ENCODE data around the gene OSR1.

DNA sequence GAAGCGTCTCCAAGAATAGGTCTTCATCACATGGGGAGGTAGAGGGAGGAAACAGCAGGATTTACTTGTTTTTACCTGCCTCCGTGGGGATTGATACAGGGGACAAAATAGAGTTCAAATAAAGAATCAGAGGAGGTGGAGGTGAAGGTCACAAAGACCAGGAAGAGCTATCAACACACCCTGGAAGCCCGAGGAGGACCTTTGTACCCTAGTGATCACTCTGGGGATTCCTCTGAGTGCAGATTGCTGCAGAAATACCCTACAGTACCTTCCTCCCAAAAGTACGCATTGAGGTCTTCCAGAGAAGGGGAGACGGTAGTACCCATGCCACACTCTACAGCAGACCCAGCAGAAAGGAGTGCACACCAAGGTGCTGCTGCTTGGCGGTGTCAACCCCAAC, 44.9 kb downstream of the OSR1 start:
- TF ChIP-seq POLR2A (IDR thresholded peaks at IDR 0.05) (no peak), POLR2AphosphoS5 (IDR thresholded peaks at IDR 0.05) (no peak)
- TF ChIP-seq, protein P1, sequence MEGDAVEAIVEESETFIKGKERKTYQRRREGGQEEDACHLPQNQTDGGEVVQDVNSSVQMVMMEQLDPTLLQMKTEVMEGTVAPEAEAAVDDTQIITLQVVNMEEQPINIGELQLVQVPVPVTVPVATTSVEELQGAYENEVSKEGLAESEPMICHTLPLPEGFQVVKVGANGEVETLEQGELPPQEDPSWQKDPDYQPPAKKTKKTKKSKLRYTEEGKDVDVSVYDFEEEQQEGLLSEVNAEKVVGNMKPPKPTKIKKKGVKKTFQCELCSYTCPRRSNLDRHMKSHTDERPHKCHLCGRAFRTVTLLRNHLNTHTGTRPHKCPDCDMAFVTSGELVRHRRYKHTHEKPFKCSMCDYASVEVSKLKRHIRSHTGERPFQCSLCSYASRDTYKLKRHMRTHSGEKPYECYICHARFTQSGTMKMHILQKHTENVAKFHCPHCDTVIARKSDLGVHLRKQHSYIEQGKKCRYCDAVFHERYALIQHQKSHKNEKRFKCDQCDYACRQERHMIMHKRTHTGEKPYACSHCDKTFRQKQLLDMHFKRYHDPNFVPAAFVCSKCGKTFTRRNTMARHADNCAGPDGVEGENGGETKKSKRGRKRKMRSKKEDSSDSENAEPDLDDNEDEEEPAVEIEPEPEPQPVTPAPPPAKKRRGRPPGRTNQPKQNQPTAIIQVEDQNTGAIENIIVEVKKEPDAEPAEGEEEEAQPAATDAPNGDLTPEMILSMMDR (IDR thresholded peaks at IDR 0.05), result no peak
